GM18511 (cell line): ENCODE data around the gene SYNPO2.

Experiments
- ATAC-seq: cut with Tn5 transposase; IDR thresholded peaks from one replicate; pipeline ENCODE4 v1.9.1; 2021; ENCODE audit warnings: mild to moderate bottlenecking, moderate library complexity; ENCODE audit not compliant: unreplicated experiment

Gene SYNPO2

DNA sequence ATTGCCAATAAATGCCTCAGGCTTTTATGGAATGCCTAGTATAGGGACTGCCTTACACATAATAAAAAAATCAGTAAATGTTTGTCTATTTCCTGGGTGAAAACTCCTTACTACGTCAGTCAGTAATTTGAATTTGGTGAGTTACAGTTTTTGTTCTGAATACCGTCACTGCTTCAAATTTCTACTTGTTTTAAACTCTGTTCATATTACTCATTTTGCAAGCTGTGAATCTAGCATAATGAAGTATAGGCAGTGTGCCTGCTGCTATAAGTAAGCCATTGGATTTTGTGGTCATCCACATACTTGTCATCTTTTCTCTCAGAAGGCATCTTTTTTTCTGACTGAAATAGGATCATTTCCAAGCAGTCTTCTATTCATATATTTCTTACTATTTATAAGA is 43.1 kb downstream of the SYNPO2 start:
- ATAC-seq = no peak

DNA sequence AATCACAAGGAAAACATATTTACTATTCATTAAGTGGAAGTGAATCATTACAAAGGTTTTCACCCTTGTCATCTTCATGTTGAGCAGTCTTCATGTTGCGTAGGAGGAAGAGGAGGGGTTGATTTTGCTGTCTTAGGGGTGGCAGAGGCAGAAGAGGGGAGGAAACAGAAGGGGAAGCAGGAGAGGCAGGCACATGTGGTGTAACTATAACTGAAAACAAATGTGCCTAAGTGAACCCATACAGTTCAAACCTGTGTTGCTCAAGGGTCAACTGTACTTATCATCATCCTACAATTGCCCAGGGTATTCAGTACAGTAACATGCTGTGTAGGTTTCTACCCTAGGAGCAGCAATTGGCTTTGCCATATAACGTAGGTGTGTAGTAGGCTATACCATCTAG is 47.2 kb downstream of the SYNPO2 start:
- no peak for ATAC-seq

DNA sequence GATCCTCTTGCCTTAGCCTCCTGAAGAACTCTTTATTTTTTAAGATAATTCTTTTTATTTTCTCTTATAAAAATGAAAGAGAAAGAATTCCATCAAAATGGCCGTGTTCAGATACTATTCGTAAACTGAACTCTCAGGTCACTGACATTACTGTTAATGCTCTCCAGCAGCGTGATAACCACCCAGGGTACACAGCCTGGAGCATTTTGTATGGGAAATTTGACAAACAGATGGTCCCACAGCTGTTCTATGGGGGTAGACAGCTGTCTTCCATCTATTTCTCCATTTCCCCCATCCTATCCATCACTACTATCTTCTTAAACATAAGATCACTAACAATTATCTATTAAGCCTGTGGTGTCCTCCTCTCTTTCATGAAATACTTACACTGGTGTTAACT is 47.8 kb downstream of the SYNPO2 start:
- no peak for ATAC-seq

DNA sequence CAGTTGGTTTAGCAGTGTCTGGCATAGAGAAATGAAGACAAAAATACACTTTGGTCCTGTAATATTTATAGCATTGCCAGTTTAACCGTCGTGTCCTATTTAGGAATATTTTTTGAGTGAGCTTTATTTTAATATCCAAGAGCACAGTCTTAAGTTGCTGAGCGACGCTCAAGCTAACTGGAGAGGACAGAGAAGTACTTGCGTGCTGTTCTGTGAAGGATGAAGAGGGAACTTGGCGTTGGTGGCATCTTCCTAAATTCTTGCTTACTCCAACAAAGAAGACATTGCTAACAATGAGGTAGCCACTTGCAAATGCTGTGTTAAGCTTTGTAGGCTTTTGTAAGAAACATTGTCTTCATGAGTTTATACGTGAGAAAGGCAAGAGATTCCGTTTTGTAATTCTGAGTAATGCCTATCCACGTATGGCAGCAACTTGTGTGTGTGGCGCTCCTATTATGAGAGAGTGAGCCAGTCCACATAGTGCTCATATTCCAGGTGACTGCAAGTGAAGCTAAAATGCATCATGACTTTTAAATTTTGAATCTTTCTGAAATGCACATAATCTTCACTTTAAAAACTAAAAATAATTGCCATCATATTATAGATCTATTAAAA is 50.6 kb downstream of the SYNPO2 start:
- no peak for ATAC-seq

DNA sequence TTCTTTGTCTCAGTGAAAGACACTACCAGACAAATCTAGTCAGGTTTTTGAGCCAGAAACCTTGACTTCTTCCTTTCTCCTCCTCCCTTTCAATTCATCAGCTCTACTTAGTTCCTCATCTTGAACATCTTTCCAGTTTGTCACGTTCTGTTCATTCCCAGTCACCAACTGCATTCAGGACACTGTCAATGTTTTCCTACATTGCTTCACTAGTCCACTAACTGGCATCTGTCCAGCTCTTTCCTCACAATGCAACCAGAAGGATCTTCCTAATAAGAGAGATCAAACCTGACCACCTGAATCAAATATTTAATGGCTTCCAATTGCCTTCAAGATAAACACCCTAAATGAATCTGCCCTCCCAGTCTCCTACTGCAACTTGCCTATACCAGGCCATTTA is 52.5 kb downstream of the SYNPO2 start:
- no peak for ATAC-seq

DNA sequence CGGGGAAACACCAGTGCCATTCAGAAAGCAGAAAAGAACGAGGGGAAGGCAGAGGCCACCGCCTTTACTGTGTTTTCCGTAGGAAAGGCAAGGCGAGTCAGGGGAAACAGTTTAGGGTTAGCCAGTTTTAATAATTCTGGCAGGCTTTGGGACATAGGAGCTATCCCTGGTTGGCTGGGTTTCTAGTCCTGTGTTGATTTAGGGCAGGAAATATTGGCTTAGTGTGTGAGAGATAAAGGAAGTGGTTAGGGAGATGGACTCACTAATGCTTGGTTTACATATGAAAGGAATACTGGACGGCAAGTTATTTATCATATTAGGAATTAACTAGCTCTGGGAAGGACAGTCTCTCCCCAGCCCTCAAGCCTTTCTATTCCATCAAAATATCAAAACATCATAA is 53.1 kb downstream of the SYNPO2 start:
- ATAC-seq = no peak

DNA sequence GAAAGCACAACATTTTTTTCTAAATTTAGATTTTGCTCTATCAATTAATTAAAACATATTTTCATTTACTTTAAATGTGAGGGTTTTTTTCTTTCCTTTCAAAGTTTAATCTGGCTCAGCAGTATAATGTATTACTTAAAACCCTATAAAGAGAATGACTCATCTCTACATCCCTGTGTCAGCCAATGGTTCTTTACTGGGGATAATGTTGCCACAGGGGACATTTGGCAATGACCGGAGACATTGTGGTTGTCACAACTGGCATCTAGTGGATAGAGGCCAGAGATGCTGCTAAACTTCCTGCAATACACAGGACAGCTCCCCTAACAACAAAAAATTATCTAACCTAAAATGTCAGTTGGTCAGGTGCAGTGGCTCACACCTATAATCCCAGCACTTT is 53.8 kb downstream of the SYNPO2 start:
- ATAC-seq = no peak

DNA sequence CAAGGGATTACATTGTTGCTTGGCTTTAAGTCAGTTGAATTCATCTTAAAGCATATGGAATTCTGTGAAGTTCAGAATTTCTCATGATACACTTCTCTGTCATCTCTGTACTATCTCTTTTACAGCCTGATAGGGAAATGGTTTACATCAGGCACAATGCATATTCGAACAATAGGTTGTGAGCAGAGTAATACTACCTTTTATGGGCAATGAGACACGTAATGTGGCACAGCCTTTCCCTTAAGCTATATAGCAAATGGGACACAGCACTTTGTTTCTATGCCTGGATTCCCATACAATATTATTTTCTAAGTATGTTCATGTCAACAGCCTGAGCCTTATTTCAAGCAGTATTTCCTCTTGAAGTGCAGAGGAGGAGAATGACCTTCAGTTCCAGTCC is 58.4 kb downstream of the SYNPO2 start:
- ATAC-seq = no peak

DNA sequence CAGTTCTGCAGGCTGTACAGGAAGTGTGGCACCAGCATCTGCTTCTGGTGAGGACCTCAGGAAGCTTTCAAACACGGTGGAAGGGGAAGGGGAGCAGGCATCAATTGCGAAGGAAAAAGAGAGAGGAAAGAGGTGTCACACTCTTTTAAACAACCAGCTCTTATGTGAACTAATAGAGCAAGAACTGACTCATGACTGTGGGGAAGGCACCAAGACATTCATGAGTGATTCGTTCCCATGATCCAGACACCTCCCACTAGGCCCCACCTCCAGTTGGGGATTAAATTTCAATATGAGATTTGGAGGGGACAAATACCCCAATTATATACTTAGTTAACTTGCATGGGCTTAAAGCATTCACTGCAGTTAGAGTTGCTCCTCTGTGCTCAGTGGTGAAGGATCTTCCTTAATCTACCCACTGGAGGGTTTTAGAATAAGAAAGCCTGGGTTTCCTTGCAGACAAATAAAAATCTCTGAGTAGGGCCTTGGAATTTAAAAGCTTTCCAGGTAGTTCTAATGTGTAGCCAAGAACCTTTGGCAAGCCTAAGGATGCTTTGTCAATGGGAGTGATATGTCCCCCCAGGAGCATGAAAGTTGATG is 60.0 kb downstream of the SYNPO2 start:
- ATAC-seq = no peak

DNA sequence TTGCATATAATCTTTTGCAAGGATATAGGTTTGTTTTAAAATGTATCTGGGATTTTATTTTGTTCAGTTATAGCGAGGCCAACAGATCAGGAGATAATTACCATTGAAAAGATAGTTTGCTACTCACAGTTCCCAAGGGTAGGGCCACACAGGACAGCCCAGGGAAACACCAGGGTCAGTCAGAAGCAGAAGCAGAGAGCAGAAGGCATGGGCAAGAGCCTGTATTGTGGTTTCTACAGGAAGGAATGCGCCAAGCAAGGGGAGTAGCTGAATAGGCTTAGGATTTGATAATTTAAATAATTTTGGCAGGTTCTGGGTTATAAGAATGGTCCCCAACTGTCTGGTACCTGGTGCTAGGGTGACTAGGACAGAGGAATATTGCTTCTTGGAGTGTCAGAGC is 61.6 kb downstream of the SYNPO2 start:
- ATAC-seq = no peak

DNA sequence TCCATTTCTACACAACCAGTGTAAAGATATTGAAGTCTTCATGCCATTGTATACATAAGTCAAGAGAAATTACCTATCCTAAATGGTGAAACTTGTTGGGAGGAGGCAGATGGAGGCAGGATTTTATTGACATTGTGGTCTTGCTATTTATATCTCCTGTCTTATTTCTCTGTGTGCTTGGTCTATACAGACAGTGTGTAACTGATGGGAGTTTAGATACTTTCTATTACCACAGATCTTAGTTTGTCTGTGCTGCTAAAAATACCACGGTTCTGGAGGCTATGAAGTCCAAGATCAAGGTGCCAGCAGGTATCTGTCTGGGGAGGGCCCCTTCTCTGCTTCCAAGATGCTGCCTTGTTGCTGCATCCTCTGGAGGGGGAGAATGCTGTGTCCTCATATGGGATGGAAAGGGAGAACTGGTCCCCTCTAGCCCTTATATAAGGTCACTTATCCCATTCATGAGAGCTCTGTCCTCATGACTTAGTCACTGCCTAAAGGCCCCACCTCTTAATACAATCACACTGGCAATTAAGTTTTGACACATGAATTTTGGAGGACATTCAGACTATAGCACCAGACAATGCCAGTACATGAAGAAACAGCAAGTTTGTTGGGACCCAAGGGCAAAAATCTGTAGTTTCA is 62.4 kb downstream of the SYNPO2 start:
- ATAC-seq = no peak

DNA sequence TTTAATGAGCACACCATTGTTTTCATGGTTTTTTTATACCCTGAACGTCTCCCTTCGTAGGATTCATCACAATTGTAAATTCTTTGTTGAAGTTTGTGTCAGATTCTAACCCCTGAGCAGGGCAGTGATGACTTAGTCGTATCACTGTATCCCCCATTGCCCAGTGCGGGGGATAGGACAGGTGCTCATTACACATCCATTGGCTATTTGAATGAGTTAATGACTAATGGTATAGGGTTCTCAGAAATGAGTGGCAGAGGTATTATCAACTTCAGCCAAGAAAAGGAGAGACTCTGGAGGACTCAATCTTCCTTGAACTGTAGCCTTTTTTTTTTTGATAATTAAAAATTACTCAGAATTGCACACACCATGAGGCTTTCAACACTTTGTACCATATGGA is 64.6 kb downstream of the SYNPO2 start:
- ATAC-seq = no peak

DNA sequence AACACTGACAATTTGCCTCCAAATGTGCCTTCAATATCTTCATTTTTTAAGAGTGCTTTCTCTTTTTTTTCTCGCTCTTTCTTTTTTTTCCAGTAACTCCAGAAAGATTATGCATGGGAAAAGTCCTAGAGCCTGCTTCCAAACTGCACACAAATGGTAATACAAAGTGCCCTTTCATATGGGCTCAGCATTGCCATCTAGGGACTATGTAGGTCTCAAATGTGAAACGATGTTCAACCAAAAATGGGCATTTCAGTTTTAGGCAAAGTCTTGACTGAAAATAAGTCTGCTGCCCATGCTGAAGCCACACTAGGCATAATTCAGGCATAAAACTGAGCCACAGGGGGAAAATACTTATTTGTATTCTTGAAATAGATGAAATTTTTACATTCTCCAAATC is 65.6 kb downstream of the SYNPO2 start:
- no peak for ATAC-seq

DNA sequence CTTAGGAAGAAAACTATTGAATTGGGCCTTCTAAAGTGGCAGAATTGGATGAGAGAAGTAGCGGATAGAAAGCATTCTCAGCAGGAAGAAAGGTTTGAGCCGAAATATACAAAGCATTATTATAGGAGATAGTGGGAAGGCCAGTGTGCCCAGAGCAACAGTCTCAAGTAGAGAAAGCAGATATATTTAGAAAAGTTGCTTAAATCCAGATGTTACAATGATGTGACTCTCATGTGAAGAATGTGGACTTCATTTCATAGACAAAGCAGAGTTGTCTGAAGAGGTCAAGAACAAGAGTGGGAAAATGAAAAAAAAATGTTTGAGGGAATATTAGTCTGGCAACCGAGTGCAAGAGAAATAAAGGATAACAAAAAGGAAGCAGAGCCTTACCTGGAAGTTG is 66.9 kb downstream of the SYNPO2 start:
- ATAC-seq = no peak

DNA sequence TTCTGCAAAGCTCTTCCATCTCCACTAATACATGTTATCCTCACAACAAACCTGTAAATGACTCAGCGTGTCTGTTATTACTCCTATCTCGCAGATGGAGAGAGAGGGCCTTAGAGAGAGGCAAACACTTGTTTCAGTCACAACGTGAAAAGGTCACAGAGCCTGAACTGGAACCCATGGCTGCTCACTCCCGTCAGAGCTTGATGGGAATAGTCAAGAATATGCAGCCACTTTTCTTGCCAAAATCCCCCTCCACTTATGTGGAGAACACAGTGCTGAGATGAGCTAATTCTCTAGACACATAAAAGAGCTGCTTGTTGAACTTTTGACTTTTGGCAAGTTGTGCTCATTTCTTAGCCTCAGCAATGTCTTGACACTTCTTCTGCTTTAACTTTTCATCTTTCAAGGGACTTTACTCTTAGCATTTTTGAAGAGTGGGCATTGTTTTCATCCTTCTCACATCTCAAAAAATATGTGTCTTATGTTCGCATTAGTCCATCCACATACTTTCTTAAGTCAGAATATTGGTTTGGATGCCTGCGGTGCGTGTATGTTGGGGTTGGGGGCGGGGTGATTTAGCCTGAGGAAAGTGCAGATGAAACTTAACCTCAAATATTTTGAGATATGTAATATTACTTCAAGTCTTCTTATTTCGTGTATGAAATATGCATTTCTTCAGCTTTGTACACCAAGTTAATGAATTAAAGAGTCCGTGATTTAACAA is 69.2 kb downstream of the SYNPO2 start:
- no peak for ATAC-seq

DNA sequence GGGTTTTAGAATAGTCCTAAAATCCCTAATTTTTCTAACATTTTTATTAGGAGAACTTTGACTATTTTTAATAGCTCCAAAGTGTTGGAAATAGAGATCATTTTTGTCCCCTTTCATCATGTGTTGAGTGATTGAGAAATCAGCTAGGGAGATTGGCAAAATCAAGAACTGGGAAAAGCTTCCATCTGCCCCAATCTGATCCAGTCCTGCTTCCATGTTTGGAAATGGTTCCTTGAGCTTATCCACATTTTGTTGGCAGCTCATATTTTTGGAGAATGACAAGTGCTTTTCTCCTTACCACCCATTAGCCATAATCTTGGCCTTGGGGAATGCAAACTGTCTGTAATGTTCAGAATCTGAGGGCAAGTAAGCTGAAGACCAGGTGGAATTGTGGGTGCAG is 73.9 kb downstream of the SYNPO2 start:
- ATAC-seq = no peak

DNA sequence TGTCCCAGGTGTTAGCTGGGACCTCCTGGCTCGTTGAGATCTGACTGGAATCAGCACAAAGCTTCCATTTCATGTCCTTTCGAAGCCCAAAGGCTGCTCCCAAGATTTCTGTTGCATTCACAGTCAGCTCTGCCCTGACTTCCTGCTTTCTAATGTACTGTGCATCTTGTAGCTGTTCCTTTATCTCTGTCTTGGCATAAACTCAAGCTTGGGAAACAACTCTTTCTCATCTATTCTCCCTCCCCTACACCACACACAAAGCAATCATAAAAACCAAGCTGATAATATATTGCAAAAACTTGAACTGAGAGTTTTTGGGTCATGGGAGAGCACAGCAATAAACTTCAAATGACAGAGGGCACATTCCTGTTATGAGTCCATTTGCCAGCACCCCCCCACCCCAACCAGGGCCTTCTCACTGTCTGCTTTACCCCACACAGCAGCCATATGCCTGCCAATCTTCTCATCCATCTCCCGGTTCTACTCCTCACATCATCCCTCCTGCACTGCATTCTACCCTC is 76.3 kb downstream of the SYNPO2 start:
- no peak for ATAC-seq

DNA sequence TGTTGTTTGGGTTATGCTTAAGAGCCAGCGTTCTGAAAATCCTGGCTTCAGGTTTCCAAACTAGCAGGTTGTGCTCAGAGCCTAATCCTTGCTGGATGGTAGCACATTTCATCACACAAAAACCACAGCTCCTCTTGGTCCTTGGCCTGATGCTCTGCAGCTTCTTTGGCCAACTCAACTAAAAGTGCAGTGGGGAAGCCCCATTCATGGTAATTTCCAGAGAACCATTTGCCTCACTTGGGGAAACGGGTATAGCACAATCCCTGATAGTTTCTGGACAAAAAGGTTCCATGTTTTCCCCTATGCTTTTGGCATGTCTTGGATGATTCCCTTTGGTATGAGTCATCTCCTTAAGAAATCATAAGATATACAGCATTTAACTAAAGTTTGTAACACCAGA is 78.7 kb downstream of the SYNPO2 start:
- ATAC-seq = no peak

DNA sequence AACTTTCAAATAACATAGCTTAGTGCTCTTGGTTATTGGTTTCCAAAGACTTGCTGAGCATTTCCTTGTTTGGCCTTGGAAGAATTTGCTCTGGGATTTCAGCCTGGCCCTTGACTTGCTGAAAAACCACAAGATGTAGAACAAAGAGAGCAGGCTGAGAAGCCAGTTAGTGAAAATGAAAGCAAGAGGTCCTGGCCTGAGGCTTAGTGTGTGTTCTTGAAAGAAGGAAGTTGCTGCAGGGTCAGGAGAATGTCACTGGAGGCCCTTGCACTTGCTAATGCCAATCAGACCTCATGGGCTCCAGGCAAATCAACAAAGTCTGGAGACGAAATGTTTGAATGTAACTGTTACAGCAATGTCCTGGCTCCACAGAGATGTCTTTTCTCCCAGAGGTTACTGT is 79.4 kb downstream of the SYNPO2 start:
- ATAC-seq = peak; percentile 100

DNA sequence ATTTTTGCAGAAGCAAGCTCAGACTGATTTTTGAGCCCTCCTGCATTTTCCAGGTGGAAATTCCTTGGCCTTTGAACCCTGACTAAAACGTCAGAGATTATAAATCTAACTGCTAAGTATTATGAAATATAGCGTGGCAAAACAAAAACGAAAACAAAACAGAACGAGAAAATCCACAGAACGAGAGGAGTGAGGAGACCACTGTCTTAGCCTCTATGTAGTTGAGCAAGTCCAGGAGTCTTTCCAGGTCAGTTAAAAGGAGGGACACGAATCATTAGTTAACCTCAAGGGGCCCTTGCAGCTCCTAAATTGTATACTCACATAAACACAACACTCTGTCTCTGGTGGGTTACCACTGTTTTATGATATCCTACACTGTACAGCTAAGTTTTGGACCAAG is 80.2 kb downstream of the SYNPO2 start:
- ATAC-seq = no peak

DNA sequence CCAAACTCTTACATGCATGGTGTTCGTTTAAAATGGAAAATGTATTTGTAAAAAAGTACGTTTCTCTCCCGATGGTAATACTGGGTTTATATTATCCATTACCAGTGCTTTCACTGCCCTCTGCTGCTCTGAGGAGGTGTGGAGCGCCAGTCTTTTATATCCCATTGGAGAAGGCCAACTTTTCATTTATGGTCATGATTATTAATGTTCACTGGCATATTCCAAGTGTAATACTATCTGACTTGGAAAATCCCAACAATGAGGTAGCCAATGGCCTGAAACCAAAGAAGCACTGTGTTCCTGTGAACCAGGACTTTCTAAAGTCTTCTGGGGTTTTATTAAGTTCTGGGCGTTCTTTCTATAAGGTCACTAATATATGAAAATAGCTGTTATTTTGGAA is 80.7 kb downstream of the SYNPO2 start:
- no peak for ATAC-seq

DNA sequence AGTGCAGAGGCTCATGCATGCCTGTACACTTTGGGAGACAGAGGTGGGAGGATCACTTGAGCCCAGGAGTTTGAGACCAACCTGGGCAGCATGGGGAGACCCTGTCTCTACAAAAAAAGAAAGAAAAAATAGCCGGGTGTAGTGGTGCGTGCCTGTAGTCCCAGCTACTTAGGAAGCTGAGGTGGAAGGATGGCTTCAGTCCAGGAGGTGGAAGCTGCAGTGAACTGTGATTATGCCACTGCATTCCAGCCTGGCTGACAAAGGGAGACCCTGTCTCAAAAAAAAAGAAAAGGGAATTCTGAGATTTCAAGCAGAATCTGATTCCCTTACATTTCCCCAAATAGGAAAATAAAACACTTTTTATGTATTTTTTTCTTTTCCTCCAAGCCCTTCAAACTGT is 83.5 kb downstream of the SYNPO2 start:
- ATAC-seq = no peak
